ENCODE measurements around the gene AHCYL1.
A peak's percentile ranks its signal among the peaks of the same experiment; 100 is the strongest.

AHCYL1 gene

GRCh38 chr1:110006516-110006915 is 22.0 kb downstream of the AHCYL1 start:
- no peaks in the 10 kb centered on the region for H3K9me3 ChIP-seq (ENCODE audit: control insufficient read depth, low read length)
- no peak for TF ChIP-seq CTCF (IDR thresholded peaks at IDR 0.05)
- no peak overlapping the region for H2AFZ ChIP-seq
- peak overlapping the region; percentile 27 for H3K4me2 ChIP-seq (ENCODE audit: low read length)
- H3K27me3 ChIP-seq (ENCODE audit: control insufficient read depth, insufficient read depth, low read length) = no peaks in the 10 kb centered on the region
- H3K27ac ChIP-seq = no peak overlapping the region
- H3K79me2 ChIP-seq = peaks cover 2% of the 10 kb centered on the region
- H3K9ac ChIP-seq = no peak overlapping the region
- no peaks in the 10 kb centered on the region for H3K36me3 ChIP-seq (ENCODE audit: control insufficient read depth, insufficient read depth, low read length)
- peaks cover 33% of the 10 kb centered on the region for H3K4me1 ChIP-seq
- H3K4me3 ChIP-seq (ENCODE audit: low read depth, low read length) = no peak overlapping the region

DNA sequence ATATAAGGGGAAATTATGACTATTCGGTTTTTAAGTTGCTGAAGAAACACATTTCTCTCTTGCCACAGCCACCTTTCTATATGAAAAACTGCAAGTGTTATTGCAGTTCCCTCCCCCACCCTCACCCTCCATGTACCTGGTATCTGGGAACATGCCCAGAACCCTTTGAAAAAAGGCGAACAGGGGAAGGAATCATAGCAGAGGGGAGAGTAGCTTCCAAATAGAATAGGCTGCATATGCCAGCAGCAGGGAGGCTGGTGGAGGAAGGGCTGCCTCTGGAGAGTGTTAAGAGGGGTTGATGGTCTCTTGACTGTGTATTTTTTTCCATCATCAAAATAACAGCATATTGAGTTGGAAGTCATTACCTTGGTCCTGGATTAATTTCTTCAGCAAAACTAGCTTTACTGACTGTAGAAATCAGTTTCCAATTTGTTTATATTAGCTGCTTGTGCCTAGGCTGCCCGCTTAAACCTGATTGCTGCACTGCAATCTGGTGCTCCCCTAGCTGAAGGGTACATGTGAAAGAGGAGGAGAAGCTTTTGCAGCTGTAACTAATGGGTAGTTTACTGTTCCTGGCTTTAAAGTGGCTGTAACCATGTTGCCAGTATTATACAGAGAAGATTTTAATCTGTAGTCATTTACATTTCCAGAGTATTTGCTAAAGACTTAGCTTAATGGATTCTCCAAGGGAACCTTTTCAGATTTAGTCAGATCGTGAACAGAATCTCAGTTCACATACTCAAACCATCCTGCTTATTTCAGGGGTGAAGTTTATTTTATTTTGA is 22.7 kb downstream of the AHCYL1 start:
- Histone ChIP-seq H3K4me2 (ENCODE audit: low read length) (peak overlapping the region; percentile 20), H3K79me2 (peaks cover 3% of the 10 kb centered on the region), H3K4me3 (ENCODE audit: low read depth, low read length) (no peak overlapping the region), H3K9me3 (ENCODE audit: control insufficient read depth, low read length) (no peaks in the 10 kb centered on the region), H3K9ac (no peak overlapping the region), H3K27me3 (ENCODE audit: control insufficient read depth, insufficient read depth, low read length) (no peaks in the 10 kb centered on the region), H3K4me1 (peaks cover 33% of the 10 kb centered on the region), H2AFZ (no peak overlapping the region), H3K36me3 (ENCODE audit: control insufficient read depth, insufficient read depth, low read length) (no peaks in the 10 kb centered on the region), H3K27ac (no peak overlapping the region)
- no peak for TF ChIP-seq CTCF (IDR thresholded peaks at IDR 0.05)

- H3K9ac ChIP-seq = no peak overlapping the region
- H3K4me3 ChIP-seq (ENCODE audit: low read depth, low read length) = no peak overlapping the region
- no peak overlapping the region for H3K4me2 ChIP-seq (ENCODE audit: low read length)
- H3K4me1 ChIP-seq = peaks cover 24% of the 10 kb centered on the region
- peaks cover 3% of the 10 kb centered on the region for H3K79me2 ChIP-seq
- no peaks in the 10 kb centered on the region for H3K27me3 ChIP-seq (ENCODE audit: control insufficient read depth, insufficient read depth, low read length)
- no peak overlapping the region for H2AFZ ChIP-seq
- no peaks in the 10 kb centered on the region for H3K36me3 ChIP-seq (ENCODE audit: control insufficient read depth, insufficient read depth, low read length)
- no peak for TF ChIP-seq CTCF (IDR thresholded peaks at IDR 0.05)
- H3K9me3 ChIP-seq (ENCODE audit: control insufficient read depth, low read length) = no peaks in the 10 kb centered on the region
- no peak overlapping the region for H3K27ac ChIP-seq
Observed at GRCh38 chr1:110008971-110009565, 24.5 kb downstream of the AHCYL1 start.

- Histone ChIP-seq H3K4me1 (peaks cover 8% of the 10 kb centered on the region), H3K36me3 (ENCODE audit: control insufficient read depth, insufficient read depth, low read length) (no peaks in the 10 kb centered on the region), H2AFZ (no peak overlapping the region), H3K4me2 (ENCODE audit: low read length) (no peak overlapping the region), H3K9ac (no peak overlapping the region), H3K9me3 (ENCODE audit: control insufficient read depth, low read length) (no peaks in the 10 kb centered on the region), H3K79me2 (peaks cover 3% of the 10 kb centered on the region), H3K4me3 (ENCODE audit: low read depth, low read length) (no peak overlapping the region), H3K27ac (no peak overlapping the region), H3K27me3 (ENCODE audit: control insufficient read depth, insufficient read depth, low read length) (no peaks in the 10 kb centered on the region)
- peak; percentile 46 for TF ChIP-seq CTCF (IDR thresholded peaks at IDR 0.05)
Observed at GRCh38 chr1:110011527-110012041, 27.0 kb downstream of the AHCYL1 start.
